Tibial nerve (tissue), 4 donors: Measurements from ENCODE around the gene RASA3. TPM values are rescaled to one million over a fixed set of nuclear protein-coding genes. Genes with fewer than 3 reads are reported as not detected.
"Not testable (repeated sequence)": the region's sequence is repeated elsewhere in the genome, so short reads cannot be mapped to it uniquely, and the experiment has no call there.

Source experiments
- DNase-seq, 2 donors: peaks; one replicate each; pipeline ENCODE4 v3.0.0-alpha.2; 2019; ENCODE audit warnings: low spot score in 2 of 2
- H3K27ac ChIP-seq, 4 donors: fragments of 200-600 bp; sonication (generic) in 3 of 4; one replicate each; pipeline ENCODE4 v1.5.1; 2017 to 2019; ENCODE audit warnings: mild to moderate bottlenecking in 1 of 4
- H3K27me3 ChIP-seq, 2 donors: fragments of 200-600 bp; sonication (generic) in 1 of 2; one replicate each; pipeline versions ENCODE4 v1.5.1 to v1.6.0; 2017 to 2019
- H3K36me3 ChIP-seq, 3 donors: fragments of 200-600 bp; sonication (generic); one replicate each; pipeline ENCODE4 v1.5.1; 2018 to 2019
- H3K4me1 ChIP-seq, 4 donors: fragments of 200-600 bp; sonication (generic) in 3 of 4; one replicate each; pipeline ENCODE4 v1.5.1; 2017 to 2019
- H3K4me3 ChIP-seq, 4 donors: fragments of 200-600 bp; sonication (generic) in 3 of 4; one replicate each; pipeline ENCODE4 v1.5.1; 2017 to 2019; ENCODE audit warnings: mild to moderate bottlenecking in 1 of 4, moderate library complexity in 1 of 4
- H3K9me3 ChIP-seq, 4 donors: fragments of 200-600 bp; sonication (generic) in 3 of 4; one replicate each; pipeline ENCODE4 v1.5.1; 2017 to 2019
- EP300 ChIP-seq, 2 donors: sonication (generic); formaldehyde crosslinking; IDR thresholded peaks; one replicate each; pipeline ENCODE4 v1.6.1; 2017; ENCODE audit warnings: antibody characterized with exemption in 2 of 2, mild to moderate bottlenecking in 1 of 2
- POLR2A ChIP-seq, 2 donors: fragments of 450-650 bp; IDR thresholded peaks; one replicate each; pipeline ENCODE4 v1.6.1; 2017; ENCODE audit warnings: antibody characterized with exemption in 2 of 2, mild to moderate bottlenecking in 2 of 2, moderate library complexity in 2 of 2
- WGBS, 2 donors: methylation state at CpG; one replicate each; pipeline ENCODE4 v1.1.5; 2018; 5-methylcytosine and 5-hydroxymethylcytosine counted together
- total RNA-seq, 4 donors: library from RNA; depleted of rRNA; stranded (reverse); fragments of >200 nt; gene quantifications; one replicate each; pipeline ENCODE4 v1.1.0, GENCODE V29; 2016
- TF ChIP-seq, protein P1 (sequence below), 5 experiments: fragments of 200-600 bp in 3 of 5; fragments of 450-650 bp in 2 of 5; sonication (generic) in 3 of 5; IDR thresholded peaks; one replicate each; pipeline ENCODE4 v1.5.1; 2016 to 2019; ENCODE audit warnings: antibody characterized with exemption in 5 of 5, mild to moderate bottlenecking in 3 of 5, moderate library complexity in 2 of 5

The RASA3 gene
- total RNA-seq, 4 donors from 2014 or later: 36.2 to 63.3 (median 46.3) TPM

DNA sequence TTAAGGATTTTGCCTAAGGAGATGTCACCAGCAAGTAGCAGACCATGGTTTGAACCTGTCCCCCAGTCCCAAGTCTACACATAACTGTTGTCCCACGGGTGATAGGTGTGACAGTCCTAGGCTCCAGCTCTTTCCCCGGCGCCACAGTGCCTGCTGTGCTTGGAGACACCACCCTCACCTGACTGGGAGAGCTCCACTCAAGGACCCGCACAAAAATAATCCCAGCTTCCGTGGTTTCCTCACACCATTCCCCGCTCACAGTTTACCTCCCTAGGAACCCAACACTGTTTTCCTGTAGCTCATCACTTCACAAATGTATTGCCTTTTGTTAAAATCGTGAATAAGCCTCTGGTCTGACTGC is 19.8 kb upstream of the RASA3 start:
- Histone ChIP-seq H3K9me3 (no peaks in the 10 kb centered on the region), H3K27ac (no peak overlapping the region), H3K36me3 (no peaks in the 10 kb centered on the region), H3K27me3 (no peaks in the 10 kb centered on the region), H3K4me3 (no peak overlapping the region), H3K4me1 (no peaks in the 10 kb centered on the region)
- TF ChIP-seq EP300 (IDR thresholded peaks at IDR 0.05): no peak
- TF ChIP-seq POLR2A (IDR thresholded peaks at IDR 0.05): no peak
- TF ChIP-seq, protein P1, sequence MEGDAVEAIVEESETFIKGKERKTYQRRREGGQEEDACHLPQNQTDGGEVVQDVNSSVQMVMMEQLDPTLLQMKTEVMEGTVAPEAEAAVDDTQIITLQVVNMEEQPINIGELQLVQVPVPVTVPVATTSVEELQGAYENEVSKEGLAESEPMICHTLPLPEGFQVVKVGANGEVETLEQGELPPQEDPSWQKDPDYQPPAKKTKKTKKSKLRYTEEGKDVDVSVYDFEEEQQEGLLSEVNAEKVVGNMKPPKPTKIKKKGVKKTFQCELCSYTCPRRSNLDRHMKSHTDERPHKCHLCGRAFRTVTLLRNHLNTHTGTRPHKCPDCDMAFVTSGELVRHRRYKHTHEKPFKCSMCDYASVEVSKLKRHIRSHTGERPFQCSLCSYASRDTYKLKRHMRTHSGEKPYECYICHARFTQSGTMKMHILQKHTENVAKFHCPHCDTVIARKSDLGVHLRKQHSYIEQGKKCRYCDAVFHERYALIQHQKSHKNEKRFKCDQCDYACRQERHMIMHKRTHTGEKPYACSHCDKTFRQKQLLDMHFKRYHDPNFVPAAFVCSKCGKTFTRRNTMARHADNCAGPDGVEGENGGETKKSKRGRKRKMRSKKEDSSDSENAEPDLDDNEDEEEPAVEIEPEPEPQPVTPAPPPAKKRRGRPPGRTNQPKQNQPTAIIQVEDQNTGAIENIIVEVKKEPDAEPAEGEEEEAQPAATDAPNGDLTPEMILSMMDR (IDR thresholded peaks at IDR 0.05): no peak
- WGBS, 2 donors: 85 to 94% methylated on average over 7 of the region's 7 CpGs
- no peak for DNase-seq

DNA sequence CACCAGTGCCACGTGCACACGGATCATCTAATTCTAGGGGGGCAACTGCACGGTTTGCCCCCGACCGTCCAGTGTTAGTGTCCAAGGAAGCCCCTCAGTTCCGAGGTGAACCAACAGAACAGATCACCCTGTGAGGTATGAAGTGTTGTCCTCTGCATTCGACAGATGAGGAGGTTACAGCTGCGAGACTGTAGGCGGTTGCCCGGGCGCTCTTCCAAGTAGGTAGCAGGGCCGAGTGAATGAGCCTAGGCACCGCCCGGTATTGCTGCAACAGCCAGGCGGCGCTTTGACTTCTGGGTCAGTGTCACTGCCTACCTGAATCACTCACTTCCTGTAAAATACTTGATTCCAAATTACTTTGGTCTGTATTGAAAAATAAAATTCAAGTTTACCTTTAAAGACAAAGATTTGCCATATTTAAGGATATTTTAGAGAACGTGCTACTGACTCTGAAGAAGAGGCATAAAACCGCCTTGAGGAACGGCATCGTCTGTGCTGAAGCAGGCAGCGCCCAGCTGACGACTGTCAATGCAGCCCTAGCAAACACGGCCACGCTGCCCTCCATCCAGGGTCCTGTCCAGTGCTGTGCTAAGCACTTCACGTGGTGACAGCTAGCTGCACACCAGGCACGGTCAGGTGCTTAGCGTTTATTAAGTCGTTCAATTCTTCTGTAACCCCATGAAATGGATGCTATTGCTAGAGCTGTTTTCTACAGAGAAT is 19.3 kb upstream of the RASA3 start:
- Histone ChIP-seq H3K36me3 (no peaks in the 10 kb centered on the region), H3K4me1 (no peaks in the 10 kb centered on the region), H3K27me3 (no peaks in the 10 kb centered on the region), H3K27ac (no peak overlapping the region), H3K9me3 (no peaks in the 10 kb centered on the region), H3K4me3 (no peak overlapping the region)
- WGBS, 2 donors: 70 to 83% methylated on average over 28 of the region's 28 CpGs
- TF ChIP-seq, protein P1 (IDR thresholded peaks at IDR 0.05): no peak
- TF ChIP-seq POLR2A (IDR thresholded peaks at IDR 0.05) (no peak), EP300 (IDR thresholded peaks at IDR 0.05) (no peak)
- DNase-seq: no peak

DNA sequence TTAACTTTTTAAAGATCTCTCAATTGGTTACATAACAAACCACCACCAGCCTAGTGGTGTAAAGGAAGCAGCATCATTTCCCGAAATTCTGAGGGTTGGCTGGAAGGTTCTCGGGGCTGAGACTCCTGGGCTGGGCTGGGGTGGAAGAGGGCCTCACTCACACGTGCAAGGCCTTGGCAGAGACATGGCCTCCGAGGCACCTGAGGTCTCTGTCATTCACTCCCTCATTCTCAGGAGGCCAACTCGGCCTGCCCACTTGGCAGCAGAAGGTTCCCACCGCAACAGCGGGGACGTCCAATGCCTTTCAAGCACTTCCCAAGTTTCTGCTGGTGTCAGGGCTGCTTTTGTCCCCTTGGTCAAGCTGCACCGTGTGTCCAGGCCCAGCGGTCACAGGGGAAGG is 18.6 kb upstream of the RASA3 start:
- H3K4me1 ChIP-seq: no peaks in the 10 kb centered on the region
- H3K4me3 ChIP-seq: no peak overlapping the region
- WGBS, 2 donors: 65% methylated on average over 10 of the region's 10 CpGs
- no peak for DNase-seq
- no peaks in the 10 kb centered on the region for H3K27me3 ChIP-seq
- TF ChIP-seq EP300 (IDR thresholded peaks at IDR 0.05) (no peak), POLR2A (IDR thresholded peaks at IDR 0.05) (no peak)
- TF ChIP-seq, protein P1 (IDR thresholded peaks at IDR 0.05): no peak
- no peak overlapping the region for H3K27ac ChIP-seq
- no peaks in the 10 kb centered on the region for H3K36me3 ChIP-seq
- H3K9me3 ChIP-seq: no peaks in the 10 kb centered on the region

DNA sequence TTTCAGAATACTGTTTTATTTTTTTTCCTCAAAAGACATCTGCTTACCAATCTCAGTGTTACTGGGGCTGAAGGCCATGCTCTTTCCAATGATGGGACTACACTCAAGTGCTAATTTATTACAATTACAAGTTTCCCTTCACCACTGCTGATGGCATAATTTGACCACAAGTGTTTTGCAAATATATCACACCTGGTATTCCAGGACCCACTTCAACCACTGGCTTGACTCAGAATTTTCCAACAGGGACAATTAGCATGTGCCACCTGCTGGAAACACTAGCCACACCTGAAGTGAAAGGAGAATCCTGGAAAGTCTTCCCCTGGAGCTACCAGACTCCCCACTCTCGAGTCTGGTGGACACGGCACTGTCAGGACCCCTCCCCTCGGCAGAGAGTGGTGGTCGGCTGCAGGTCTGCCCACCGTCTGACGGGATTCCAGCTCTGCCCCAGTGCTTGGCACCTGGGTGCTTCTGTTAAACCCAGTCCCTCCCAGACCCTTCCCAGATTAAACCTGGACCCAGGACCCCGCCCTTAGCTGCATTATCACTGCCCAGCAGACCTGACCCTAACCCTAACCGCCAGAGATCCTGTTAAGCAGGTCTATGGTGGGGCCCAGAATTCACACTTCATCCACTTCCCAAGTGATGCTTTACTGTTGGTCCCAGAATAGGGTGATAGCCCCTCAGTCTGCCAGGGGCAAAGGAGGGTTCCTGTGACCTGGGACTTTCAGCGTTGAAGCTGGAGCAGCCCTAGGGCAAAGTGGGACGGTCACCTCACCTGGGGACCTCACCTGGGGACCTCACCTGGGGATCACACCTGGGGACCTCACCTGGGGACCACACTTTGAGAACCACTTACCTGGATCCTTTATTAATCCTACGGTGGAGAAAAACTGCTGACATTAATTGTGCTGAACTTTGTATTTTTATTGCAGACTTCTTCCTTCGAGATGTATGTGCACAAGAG is 17.6 kb upstream of the RASA3 start:
- Histone ChIP-seq H3K36me3 (no peaks in the 10 kb centered on the region), H3K27ac (no peak overlapping the region), H3K9me3 (no peaks in the 10 kb centered on the region), H3K4me3 (no peak overlapping the region), H3K27me3 (no peaks in the 10 kb centered on the region), H3K4me1 (no peaks in the 10 kb centered on the region)
- TF ChIP-seq POLR2A (IDR thresholded peaks at IDR 0.05) (no peak), EP300 (IDR thresholded peaks at IDR 0.05) (no peak)
- TF ChIP-seq, protein P1 (IDR thresholded peaks at IDR 0.05): no peak
- 85 to 89% methylated on average over 11 to 12 of the region's 12 CpGs for WGBS, 2 donors
- DNase-seq: no peak

DNA sequence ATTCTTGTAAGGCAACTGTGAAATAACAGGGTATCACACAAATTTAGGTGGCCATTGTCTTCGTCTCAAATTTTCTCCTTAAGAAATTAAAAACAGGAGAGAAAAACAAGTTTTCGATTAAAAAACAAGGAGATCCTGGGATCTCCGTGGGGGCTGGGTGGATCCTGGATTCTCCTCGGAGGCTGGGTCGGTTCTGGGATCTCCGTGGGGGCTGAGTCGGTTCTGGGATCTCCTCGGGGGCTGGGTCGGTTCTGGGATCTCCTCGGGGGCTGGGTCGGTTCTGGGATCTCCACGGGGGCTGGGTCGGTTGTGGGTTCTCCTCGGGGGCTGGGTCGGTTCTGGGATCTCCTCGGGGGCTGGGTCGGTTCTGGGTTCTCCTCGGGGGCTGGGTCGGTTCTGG is 16.5 kb upstream of the RASA3 start:
- not testable (repeated sequence) for H3K36me3 ChIP-seq, H3K27me3 ChIP-seq, H3K9me3 ChIP-seq, H3K27ac ChIP-seq, H3K4me3 ChIP-seq, H3K4me1 ChIP-seq, DNase-seq
- WGBS, 2 donors: 90 to 92% methylated on average over 12 to 19 of the region's 19 CpGs
